SK-N-MC (cell line): ENCODE data around the gene CEP76.

Experiments used
- EZH2 ChIP-seq: fragments of 200-600 bp; sonication (generic); IDR thresholded peaks from one replicate; pipeline ENCODE4 v1.6.1; 2017; ENCODE audit warnings: antibody characterized with exemption
- POLR2AphosphoS5 ChIP-seq: IDR thresholded peaks from 2 replicates; pipeline ENCODE4 v1.6.1; 2012; ENCODE audit warnings: mild to moderate bottlenecking, low read depth, low read length, borderline replicate concordance

DNA sequence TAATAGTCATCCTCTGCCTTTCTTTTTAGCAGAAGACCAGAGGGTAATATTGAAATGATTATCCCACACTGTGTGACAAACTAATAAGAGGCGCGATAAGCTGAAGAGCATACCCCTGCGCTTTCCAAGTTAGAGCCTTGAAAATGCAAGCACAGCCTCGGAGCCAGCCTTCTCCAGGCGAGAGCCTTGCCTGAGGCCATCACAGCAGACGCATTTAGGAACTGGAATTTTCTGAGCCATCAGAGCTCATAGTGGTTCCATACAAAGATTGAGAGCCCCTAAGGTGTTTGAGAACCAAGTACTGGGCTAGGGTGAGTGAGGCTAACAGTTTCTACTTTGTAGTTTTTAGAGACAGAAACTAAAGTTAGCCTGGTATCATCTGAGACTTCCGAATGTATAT lies 20.2 kb upstream of the CEP76 start:
- TF ChIP-seq POLR2AphosphoS5 = no peak
- no peak for TF ChIP-seq EZH2
